Naive B cell (primary cell): Measurements from ENCODE around the gene ZNF212. TPM values are rescaled to one million over a fixed set of nuclear protein-coding genes. Genes with fewer than 3 reads are reported as not detected.

Source experiments
- ATAC-seq, 2 donors: fragments of 150-1000 bp; cut with Tn5 transposase; 2 replicates each; pipeline ENCODE4 v1.10.0; 2021; ENCODE audit warnings: low read depth in 2 of 2, mild to moderate bottlenecking in 2 of 2, moderate library complexity in 2 of 2
- DNase-seq: peaks from one replicate; pipeline ENCODE4 v3.0.0; 2022
- H3K27ac Mint-ChIP-seq, 6 donors: one replicate each; pipeline ENCODE4 v1.8.0; 2020 to 2022; ENCODE audit warnings: mild to moderate bottlenecking in 6 of 6, mixed read lengths in 6 of 6, moderate library complexity in 5 of 6, inconsistent platforms in 2 of 6
- H3K27me3 Mint-ChIP-seq, 3 donors: one replicate each; pipeline ENCODE4 v1.8.0; 2021 to 2022; ENCODE audit warnings: mixed read lengths in 3 of 3, mild to moderate bottlenecking in 1 of 3
- H3K36me3 Mint-ChIP-seq, 2 donors: one replicate each; pipeline ENCODE4 v1.8.0; 2020 to 2022; ENCODE audit warnings: mixed read lengths in 2 of 2, inconsistent platforms in 1 of 2, mild to moderate bottlenecking in 1 of 2
- H3K4me1 Mint-ChIP-seq, 3 donors: one replicate each; pipeline ENCODE4 v1.8.0; 2020 to 2022; ENCODE audit warnings: mixed read lengths in 3 of 3, inconsistent platforms in 1 of 3, mild to moderate bottlenecking in 1 of 3, moderate library complexity in 1 of 3
- H3K4me3 Mint-ChIP-seq, 8 donors: one replicate each; pipeline ENCODE4 v1.8.0; 2020 to 2022; ENCODE audit warnings: mild to moderate bottlenecking in 8 of 8, mixed read lengths in 8 of 8, moderate library complexity in 8 of 8, inconsistent platforms in 2 of 8
- H3K9me3 Mint-ChIP-seq, 7 donors: one replicate each; pipeline ENCODE4 v1.8.0; 2020 to 2022; ENCODE audit warnings: mixed read lengths in 7 of 7, mild to moderate bottlenecking in 5 of 7, inconsistent platforms in 2 of 7, moderate library complexity in 1 of 7
- polyA plus RNA-seq, 6 donors: library from polyadenylated mRNA; unstranded; fragments of 300-500 nt; fragmentation: Illumina TruSeq; gene quantifications; one replicate each; pipeline ENCODE4 v1.2.3, GENCODE V29; 2021; ENCODE audit warnings: low read depth in 6 of 6

Gene ZNF212
- polyA plus RNA-seq, 6 donors from 2014 or later: 1.8 to 10.3 (median 5.5) TPM

DNA sequence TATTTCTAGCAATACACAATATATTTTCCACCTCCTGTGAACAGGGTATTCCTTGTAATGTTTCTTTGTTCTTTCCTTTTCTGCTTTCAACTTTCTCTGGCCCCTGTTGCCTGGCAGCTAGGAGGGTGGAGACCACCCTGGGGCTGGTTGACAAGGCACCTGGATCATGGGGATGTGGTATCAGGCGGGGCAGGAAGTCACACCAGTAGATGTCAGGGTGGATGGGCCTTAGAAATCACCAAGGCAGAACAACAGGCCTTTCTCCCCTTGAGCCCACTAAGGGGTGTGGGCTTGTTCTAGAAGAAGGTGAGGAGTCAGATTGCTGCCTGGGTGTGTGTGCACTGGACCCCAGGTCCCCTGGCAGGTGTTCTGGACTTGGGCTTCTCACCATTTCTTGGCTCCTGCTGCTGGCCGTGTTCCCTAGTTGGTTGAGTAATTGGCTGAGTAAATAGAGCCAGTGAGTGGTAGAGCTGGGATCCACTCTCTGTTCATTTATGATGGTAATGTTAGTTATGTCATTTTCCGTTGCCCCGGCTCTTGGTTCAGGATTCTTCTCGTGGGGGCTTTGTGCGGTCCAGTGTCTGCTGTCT lies 47.5 kb downstream of the ZNF212 start:
- peaks cover 30 to 31% (median 31%) of the 10 kb centered on the region in 3 donors for H3K4me1 Mint-ChIP-seq
- DNase-seq (no peak), ATAC-seq (no peak)
- H3K27ac Mint-ChIP-seq: peak overlapping the region in 3 of 6 donors; percentile 42 to 50 (median 49)
- H3K27me3 Mint-ChIP-seq: no peaks in the 10 kb centered on the region
- peak overlapping the region in 6 of 8 donors; percentile 1 to 95 (median 46) for H3K4me3 Mint-ChIP-seq
- no peaks in the 10 kb centered on the region for H3K9me3 Mint-ChIP-seq
- no peaks in the 10 kb centered on the region for H3K36me3 Mint-ChIP-seq

DNA sequence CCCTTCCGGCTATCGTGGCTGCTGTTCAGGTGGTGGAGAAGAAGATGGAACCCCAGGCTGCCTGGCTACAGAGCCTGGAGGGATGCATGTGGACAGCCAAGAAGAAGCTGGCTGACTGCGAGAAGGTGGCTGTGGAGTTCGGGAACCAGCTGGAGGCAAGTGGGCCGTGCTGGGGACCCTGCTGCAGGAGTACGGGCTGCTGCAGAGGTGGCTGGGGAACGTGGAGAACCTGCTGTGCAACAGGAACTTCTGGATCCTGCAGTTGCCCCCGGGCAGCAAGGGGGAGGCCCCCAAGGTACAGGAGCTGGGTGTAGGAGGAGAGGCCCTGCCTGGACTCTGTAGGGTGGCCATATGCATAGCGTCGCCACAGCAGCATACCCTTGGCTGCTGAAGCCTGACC lies 48.2 kb downstream of the ZNF212 start:
- Mint-ChIP-seq H3K9me3 (no peaks in the 10 kb centered on the region), H3K27me3 (no peaks in the 10 kb centered on the region), H3K4me3 (peak overlapping the region in 2 of 8 donors; percentile 52 to 58), H3K4me1 (peaks cover 28 to 31% (median 31%) of the 10 kb centered on the region in 3 donors), H3K27ac (no peak overlapping the region), H3K36me3 (no peaks in the 10 kb centered on the region)
- no peak for DNase-seq
- no peak for ATAC-seq

DNA sequence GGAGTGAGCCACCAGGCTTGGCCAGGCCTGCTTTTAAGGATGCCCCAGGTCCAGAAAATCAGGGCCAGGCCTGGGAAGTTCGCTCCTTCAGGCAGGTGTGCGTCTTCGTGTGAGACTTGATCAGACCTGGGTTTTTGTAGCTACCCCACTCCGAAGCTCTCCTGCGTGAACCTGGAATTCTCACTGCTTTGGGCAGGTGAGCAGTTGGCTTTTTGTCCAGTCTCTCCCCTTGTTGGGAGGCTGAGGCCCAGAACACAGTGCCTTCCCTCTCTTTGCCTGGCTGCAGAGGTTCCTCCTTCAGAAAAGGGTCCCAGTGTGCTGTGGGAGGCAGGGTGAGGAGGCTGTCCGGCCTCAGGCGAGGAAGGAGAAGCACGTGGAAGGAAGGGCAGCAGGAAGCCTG lies 49.8 kb downstream of the ZNF212 start:
- no peak for ATAC-seq
- H3K36me3 Mint-ChIP-seq: no peaks in the 10 kb centered on the region

DNA sequence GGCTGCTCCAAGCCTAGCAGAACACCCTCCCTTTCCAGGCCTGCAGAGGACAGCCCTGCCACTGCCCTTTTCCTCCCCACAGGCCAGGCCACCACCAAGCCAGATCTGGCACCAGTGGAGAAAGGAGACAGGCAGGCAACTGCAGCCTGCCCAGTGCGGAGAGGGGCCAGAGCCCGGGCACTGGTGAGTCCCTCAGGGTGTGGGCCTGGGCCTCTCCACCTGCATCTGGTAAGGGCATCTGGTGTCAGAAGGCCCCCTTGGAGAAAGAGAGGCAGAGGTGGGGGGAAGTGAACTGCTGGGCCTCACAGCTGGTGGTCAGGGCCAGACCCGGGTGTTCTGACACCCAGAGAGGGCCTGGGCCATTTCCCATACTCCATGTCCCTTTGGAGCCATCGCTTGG lies 50.4 kb downstream of the ZNF212 start:
- no peak for DNase-seq
- Mint-ChIP-seq H3K4me3 (no peak overlapping the region), H3K27ac (no peak overlapping the region), H3K4me1 (peaks cover 21 to 23% (median 22%) of the 10 kb centered on the region in 3 donors), H3K9me3 (no peaks in the 10 kb centered on the region), H3K36me3 (no peaks in the 10 kb centered on the region), H3K27me3 (no peaks in the 10 kb centered on the region)
- ATAC-seq: no peak

More for the DNA sequence above, 49.8 kb downstream of the ZNF212 start:
- Mint-ChIP-seq H3K4me1 (peaks cover 26 to 29% (median 28%) of the 10 kb centered on the region in 3 donors), H3K27ac (no peak overlapping the region), H3K4me3 (no peak overlapping the region), H3K27me3 (no peaks in the 10 kb centered on the region), H3K9me3 (no peaks in the 10 kb centered on the region)
- no peak for DNase-seq

DNA sequence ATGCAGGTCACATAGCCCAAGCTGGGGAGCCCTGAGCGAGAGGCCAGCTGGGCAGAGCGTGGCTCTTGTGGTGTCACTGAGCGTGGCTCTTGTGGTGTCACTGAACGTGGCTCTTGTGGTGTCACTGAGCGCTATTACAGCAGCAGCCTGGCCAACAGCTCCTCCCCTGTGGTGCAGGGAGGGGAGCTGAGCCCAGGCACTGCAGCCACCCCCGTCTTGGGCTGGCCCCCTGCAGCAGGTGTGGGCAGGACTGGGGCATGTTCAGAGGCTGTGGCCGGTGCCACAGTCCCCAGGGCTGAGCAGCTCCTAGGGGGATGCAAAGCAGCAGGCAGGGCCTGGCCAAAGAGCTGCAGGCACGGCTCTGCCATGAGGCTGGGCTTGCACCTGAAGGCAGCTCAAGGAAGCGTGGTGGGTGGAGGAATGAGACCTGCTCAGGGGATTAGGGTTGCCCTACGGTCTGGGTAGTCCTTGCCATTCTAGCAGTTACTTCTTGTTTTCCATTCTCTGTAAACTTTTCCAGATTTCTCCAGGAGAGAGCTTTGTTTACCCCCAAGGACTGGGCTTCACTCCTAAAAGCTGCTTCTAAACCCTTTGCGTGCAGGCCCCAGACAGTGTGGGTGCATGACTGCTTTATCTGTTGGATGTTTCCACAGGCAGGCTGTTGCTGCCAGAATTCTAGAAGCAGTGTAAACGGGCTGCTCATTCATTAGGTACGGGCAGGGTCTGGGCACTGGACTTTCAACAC lies 51.8 kb downstream of the ZNF212 start:
- Mint-ChIP-seq H3K4me1 (peaks cover 8 to 13% (median 12%) of the 10 kb centered on the region in 3 donors), H3K9me3 (no peaks in the 10 kb centered on the region), H3K36me3 (no peaks in the 10 kb centered on the region), H3K27ac (peak overlapping the region in 1 of 6 donors; percentile 63), H3K4me3 (peak overlapping the region in 1 of 8 donors; percentile 60), H3K27me3 (no peaks in the 10 kb centered on the region)
- DNase-seq (no peak), ATAC-seq (no peak)

DNA sequence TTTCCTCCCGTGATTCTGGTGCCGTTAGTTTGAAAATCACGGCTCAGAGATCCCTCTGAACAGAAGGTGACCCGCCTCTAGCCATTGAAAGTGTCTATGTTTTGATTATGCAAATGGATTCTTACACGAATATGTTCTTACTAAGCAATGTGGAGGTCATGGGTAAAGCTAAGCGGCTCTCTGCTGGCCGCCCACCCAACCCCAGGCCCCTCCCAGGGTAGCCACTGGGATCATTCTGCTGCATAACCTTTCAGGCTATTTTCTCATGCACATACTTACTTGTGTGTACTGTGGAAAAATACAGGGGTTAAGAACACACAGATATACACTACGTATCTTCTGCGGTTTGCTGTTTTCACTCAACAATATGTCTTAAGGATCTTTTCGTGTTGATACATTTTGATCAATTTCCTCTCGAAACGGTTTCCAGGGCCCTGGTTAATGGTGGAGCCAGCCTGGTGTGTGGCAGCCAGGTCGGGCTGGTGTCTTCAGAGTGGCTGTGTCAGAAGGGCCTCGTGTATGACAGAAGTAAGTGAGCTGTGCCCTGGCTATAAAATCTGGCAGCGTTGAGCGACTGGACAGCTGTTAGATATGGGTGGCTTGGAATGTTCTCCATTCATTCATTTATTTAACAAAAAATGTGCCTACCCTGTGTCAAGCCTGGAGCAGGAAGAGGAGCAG lies 52.5 kb downstream of the ZNF212 start:
- H3K4me3 Mint-ChIP-seq: no peak overlapping the region
- DNase-seq: no peak
- peaks cover 1 to 5% (median 4%) of the 10 kb centered on the region in 3 donors for H3K4me1 Mint-ChIP-seq
- no peaks in the 10 kb centered on the region for H3K36me3 Mint-ChIP-seq
- ATAC-seq: no peak
- H3K27ac Mint-ChIP-seq: no peak overlapping the region
- no peaks in the 10 kb centered on the region for H3K27me3 Mint-ChIP-seq
- H3K9me3 Mint-ChIP-seq: no peaks in the 10 kb centered on the region

DNA sequence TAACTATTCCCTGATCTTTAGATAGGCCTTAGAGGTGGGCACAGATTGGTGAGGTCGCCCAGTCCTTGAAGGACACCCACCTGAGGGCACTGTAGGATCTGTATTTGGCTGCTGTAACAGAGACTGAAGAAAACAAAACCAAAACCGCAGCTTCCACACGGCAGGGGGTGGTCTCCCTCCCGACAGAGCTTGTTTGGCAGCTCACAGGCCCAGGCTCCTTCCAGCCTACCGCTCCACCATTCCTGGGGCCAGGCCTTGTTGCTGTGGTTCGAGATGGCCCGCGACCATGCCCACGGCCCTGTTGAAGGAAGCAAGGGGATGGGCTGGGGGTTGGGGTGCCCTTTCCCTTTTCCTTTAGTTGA lies 53.0 kb downstream of the ZNF212 start:
- ATAC-seq: no peak
- no peak for DNase-seq
- Mint-ChIP-seq H3K4me3 (no peak overlapping the region), H3K36me3 (no peaks in the 10 kb centered on the region), H3K9me3 (no peaks in the 10 kb centered on the region), H3K27ac (no peak overlapping the region), H3K4me1 (peaks cover 0 to 4% (median under 1%) of the 10 kb centered on the region in 3 donors), H3K27me3 (no peaks in the 10 kb centered on the region)

DNA sequence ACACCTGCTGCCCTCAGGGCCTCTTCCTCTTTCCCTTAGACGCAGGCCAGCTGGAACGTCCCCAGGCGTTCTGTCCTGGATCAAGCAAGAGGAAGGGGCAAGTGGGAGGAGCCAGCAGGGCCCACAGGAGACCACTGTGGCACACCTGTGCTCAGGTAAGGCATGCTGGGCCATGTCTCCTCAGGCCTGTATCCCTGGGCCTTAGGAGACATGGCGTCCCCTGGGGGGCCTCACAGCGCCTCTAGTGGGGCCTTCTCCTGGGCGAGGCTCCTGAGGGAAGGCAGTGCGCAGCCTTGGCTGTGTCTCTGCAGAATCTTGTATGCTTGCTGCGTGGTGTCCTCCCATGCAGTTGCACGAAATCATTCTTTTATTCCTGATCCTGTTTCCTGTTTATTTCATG lies 53.9 kb downstream of the ZNF212 start:
- Mint-ChIP-seq H3K9me3 (peaks cover 0 to under 1% (median 0%) of the 10 kb centered on the region in 7 donors), H3K4me1 (peaks cover 0 to 4% (median 0%) of the 10 kb centered on the region in 3 donors), H3K4me3 (no peak overlapping the region), H3K27me3 (no peaks in the 10 kb centered on the region), H3K27ac (no peak overlapping the region), H3K36me3 (no peaks in the 10 kb centered on the region)
- ATAC-seq (no peak), DNase-seq (no peak)

DNA sequence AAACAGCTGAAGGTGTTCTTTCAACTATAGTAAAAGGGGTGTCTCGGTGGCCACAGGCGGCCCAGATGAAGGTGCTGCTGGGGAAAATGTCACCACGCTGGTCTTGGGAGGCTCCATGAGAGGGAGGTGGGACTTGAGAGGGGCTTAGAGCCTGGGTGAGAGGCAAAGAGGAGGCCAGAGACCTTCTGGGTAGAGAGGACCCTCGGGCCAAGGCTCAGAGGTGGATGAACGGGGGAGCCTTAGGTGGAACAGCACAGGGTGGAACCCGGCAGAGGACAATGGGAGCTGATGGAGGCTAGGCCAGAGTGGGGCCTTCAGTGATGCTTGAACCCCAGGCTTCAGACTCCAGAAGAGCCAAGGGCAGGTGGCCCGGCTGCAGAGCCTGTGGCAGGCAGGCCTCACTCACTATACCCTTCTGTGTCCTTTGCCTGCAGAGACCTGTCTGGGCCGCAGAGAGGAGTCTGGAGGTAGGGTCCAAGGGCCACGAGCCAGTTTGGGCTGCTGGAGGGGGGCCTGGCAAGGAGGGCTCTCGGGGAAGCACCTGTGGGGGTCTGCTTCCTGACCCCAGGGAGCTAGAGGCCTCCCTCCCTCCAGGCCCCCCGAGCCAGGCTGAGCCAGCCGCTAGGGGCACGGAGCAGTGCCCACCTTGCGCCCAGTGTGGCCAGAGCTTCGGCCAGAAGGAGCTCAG lies 54.6 kb downstream of the ZNF212 start:
- no peak for DNase-seq
- no peak overlapping the region for H3K4me3 Mint-ChIP-seq
- no peaks in the 10 kb centered on the region for H3K27me3 Mint-ChIP-seq

DNA sequence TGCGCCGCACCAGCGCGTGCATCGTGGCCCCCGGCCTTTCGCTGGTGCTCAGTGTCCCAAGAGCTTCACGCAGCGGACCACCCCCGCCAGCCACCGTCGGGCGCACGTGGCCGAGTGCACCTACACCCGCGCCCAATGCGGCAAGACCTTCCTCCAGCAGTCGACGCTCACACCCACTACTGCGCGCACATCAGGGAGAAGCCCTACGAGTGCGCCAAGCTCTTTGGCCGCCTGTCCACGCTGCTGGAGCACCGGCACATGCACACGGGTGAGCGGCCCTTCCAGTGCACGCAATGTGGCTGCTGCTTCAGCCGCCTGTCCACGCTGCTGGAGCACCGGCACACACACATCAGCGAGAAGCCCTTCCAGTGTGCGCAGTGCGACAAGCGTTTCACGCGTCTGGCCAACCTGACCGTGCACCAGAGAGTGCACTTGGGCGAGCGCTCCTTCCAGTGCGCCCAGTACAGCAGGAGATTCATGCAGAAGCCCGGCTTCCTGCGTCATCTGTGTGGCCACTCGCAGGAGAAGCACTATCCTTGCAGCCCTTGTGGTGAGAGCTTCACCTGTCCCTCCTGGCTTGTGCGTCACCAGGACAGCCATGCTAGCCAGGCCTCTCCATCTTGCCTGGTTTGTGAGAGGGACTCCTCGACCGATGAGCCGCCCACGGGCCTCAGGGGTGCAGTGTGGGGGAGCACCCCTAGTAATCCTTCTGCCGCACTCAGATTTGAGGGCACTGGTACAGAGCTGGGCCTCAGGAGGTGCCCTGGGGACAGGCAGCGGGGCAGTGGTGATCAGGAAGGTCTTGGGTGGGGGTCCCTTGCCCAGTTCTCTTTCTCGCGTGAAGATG lies 55.4 kb downstream of the ZNF212 start:
- H3K4me1 Mint-ChIP-seq: peaks cover 0 to 4% (median 0%) of the 10 kb centered on the region in 3 donors
- H3K4me3 Mint-ChIP-seq: no peak overlapping the region
- H3K27me3 Mint-ChIP-seq: no peaks in the 10 kb centered on the region
- H3K36me3 Mint-ChIP-seq: no peaks in the 10 kb centered on the region
- DNase-seq (no peak), ATAC-seq (no peak)
- no peak overlapping the region for H3K27ac Mint-ChIP-seq
- H3K9me3 Mint-ChIP-seq: peaks cover 0 to 4% (median 0%) of the 10 kb centered on the region in 7 donors

More for the DNA sequence above, 54.6 kb downstream of the ZNF212 start:
- no peak overlapping the region for H3K27ac Mint-ChIP-seq
- no peaks in the 10 kb centered on the region for H3K36me3 Mint-ChIP-seq
- H3K4me1 Mint-ChIP-seq: peaks cover 0 to 4% (median 0%) of the 10 kb centered on the region in 3 donors
- peaks cover 0 to 4% (median 0%) of the 10 kb centered on the region in 7 donors for H3K9me3 Mint-ChIP-seq
- ATAC-seq: no peak

DNA sequence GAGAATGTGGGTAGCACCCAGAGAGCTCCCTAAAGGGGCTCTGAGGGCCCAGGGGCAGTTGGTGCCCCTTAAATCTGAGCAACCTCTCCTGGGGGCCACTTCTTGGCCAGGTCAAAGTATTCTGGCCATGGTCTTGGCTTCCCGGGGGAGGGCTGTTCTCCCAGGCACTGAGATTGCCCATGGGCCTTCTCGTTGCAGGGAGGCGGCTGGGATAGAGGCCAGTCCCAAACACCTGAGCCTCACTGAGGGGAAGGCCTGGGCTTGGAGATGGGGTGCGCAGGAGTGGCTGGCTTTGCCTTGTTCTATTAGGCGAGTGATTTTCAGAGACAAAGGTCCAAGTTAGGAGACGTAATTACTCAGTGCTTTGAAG lies 56.0 kb downstream of the ZNF212 start:
- H3K27ac Mint-ChIP-seq: peak overlapping the region in 1 of 6 donors; percentile 64
- peaks cover 0 to 4% (median 0%) of the 10 kb centered on the region in 7 donors for H3K9me3 Mint-ChIP-seq

DNA sequence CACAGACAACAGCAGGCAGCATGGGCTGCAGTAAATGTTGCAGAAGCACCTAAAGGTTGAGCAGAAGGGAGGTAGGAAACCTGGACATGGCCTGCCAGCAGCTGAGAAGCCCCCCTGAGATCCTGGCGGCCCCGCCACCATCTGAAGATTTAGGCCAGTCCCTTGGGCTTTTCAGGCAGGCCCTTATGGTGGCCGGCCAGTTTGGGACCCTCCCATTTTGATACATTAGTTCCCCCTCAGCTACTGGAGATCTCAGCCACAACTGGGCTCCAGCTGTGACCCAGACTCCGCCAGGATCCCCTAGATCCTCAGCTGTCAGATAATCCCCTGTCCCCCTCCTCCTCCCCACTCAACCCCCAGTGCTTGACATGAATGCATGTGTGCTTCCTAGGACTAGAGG lies 56.9 kb downstream of the ZNF212 start:
- ATAC-seq (no peak), DNase-seq (no peak)
- Mint-ChIP-seq H3K27me3 (no peaks in the 10 kb centered on the region), H3K9me3 (peaks cover 0 to 4% (median 0%) of the 10 kb centered on the region in 7 donors), H3K27ac (peak overlapping the region in 1 of 6 donors; percentile 84), H3K4me3 (no peak overlapping the region), H3K4me1 (no peaks in the 10 kb centered on the region), H3K36me3 (no peaks in the 10 kb centered on the region)

More for the DNA sequence above, 56.0 kb downstream of the ZNF212 start:
- Mint-ChIP-seq H3K36me3 (no peaks in the 10 kb centered on the region), H3K4me1 (peaks cover 0 to 4% (median 0%) of the 10 kb centered on the region in 3 donors), H3K4me3 (peak overlapping the region in 1 of 8 donors; percentile 30), H3K27me3 (no peaks in the 10 kb centered on the region)
- ATAC-seq (no peak), DNase-seq (no peak)
